ENCODE measurements around the gene ACOX1.

- TF ChIP-seq POLR2A (IDR thresholded peaks at IDR 0.05; ENCODE audit: low read depth, low read length): no peak
- no peak for TF ChIP-seq POLR2AphosphoS5 (IDR thresholded peaks at IDR 0.05; ENCODE audit: low read depth, low read length)
- no peak for TF ChIP-seq TAF1 (IDR thresholded peaks at IDR 0.05; ENCODE audit: borderline replicate concordance, low read depth, low read length)
Observed at GRCh38 chr17:75925103-75925502, 53.9 kb downstream of the ACOX1 start.
